NCI-H526 treated with DMSO at 0.1 percent for 48 hours (cell line): ENCODE data around the gene KCTD10.
"Not testable (repeated sequence)": the region's sequence is repeated elsewhere in the genome, so short reads cannot be mapped to it uniquely, and the experiment has no call there.

Source experiments
- DNase-seq: peaks from one replicate; lab custom pipeline; 2025; lab: John Stamatoyannopoulos, UW

Gene KCTD10

DNA sequence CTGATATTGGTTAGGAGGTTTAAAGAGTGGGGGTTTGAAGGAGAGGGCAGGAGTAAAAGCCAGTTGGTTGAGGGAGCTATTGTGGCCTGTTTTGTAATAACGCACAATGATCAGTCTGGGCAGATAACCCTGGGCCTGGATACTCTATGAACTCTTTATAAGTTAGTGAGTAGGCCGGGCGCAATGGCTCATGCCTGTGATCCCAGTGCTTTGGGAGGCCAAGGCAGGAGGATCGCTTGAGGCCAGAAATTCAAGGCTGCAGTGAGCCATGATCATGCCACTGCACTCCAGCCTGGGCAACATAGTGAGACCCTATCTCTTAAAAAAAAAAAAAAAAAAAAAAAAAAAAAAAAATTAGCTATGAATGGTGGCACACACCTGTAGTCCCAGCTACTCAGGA is 71.0 kb downstream of the KCTD10 start:
- not testable (repeated sequence) for DNase-seq

DNA sequence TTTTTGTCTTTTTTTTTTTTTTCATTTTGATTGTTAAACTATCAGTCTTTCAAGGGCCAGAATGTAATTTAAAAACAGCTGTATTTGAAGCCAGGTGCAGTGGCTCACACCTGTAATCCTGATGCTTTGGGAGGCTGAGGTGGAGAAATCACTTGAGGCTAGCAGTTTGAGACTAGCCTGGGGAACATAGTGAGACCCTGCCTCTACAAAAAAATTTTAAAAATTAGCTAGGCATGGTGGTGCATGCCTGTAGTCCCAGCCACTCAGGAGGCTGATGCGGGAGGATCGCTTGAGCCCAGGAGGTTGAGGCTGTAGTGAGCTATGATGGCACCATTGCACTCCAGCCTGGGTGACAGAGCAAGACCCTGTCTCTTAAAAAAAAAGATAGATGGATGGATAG is 72.3 kb downstream of the KCTD10 start:
- not testable (repeated sequence) for DNase-seq
